Jurkat, Clone E6-1 (cell line): ENCODE measurements around the gene FGGY.
A peak's percentile ranks its signal among the peaks of the same experiment; 100 is the strongest.

Source experiments
- DNase-seq: peaks from one replicate; pipeline ENCODE4 v3.0.0-alpha.2; 2011; ENCODE audit warnings: low read depth, low spot score
- H3K4me3 ChIP-seq: 2 replicates; pipeline ENCODE4 v1.5.1; 2011; ENCODE audit warnings: mild to moderate bottlenecking, low read length, control low read depth, moderate library complexity

The FGGY gene

DNA sequence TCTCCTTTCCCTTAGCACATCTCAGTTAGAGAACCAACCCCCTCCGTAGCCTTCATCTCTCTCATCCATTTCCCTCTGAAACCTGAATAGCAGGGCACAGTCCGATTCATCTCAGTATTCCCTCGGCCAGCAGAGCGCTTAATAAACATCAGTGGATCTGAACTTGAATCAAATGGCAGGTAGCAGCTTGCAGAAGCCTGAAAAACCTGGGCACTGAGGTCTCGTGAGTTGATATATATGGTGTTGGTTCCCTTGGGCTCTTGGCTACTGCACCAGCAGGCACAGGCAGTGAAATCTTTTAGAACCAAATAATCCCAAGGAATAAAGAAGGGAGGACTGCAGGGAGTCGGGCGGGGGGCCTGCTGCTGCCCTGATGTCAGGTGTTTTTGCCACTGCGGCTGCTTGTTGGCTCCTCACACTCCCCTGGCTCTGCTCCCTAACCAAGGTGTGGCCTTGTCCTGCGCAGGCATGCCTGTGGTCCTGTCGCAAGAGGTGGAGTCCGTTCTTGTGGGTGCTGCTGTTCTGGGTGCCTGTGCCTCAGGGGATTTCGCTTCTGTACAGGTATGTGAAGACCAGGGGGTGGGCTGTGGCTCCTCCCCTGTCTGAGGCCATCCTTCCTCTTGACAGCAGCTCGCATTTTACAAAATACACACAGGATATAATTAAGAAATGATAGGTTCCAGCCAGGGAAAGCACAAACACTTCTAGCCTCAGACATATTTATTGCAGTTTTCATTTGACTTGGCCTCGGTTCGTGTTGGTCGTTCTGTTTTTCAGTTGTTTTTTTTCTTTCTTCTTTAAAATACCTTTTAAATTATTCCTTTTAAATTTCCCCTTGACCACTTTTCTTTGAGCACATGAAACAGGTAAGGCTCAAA lies 376.9 kb downstream of the FGGY start:
- no peak overlapping the region for H3K4me3 ChIP-seq
- DNase-seq: no peak

DNA sequence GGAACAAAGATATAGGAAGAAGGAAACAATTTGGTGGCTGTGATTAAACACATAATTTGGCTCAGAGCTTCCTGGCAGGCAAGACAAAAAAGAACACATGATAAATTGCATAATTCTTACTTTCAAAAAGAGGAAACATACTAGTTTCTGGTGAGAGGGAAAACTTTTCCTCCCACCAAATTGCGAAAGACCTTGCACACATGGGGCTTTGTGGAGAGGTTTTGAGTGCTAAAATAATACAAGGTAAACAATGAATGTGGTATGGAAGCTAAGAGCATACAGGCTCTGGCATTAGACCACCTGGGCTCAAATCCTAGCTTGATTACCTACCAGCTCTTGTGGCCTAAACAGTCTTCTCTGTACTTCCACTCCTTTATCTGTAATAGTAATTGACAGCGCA lies 377.7 kb downstream of the FGGY start:
- DNase-seq: no peak
- H3K4me3 ChIP-seq: no peak overlapping the region

GRCh38 chr1:59675936-59676335 lies 379.0 kb downstream of the FGGY start:
- no peak overlapping the region for H3K4me3 ChIP-seq
- no peak for DNase-seq

- no peak for DNase-seq
- H3K4me3 ChIP-seq: no peak overlapping the region
Measured at GRCh38 chr1:59678040-59678439, 381.1 kb downstream of the FGGY start.

- no peak overlapping the region for H3K4me3 ChIP-seq
- DNase-seq: no peak
Measured at GRCh38 chr1:59678493-59679228, 381.8 kb downstream of the FGGY start.

GRCh38 chr1:59680044-59680443 lies 383.1 kb downstream of the FGGY start:
- DNase-seq: no peak
- H3K4me3 ChIP-seq: no peak overlapping the region

DNA sequence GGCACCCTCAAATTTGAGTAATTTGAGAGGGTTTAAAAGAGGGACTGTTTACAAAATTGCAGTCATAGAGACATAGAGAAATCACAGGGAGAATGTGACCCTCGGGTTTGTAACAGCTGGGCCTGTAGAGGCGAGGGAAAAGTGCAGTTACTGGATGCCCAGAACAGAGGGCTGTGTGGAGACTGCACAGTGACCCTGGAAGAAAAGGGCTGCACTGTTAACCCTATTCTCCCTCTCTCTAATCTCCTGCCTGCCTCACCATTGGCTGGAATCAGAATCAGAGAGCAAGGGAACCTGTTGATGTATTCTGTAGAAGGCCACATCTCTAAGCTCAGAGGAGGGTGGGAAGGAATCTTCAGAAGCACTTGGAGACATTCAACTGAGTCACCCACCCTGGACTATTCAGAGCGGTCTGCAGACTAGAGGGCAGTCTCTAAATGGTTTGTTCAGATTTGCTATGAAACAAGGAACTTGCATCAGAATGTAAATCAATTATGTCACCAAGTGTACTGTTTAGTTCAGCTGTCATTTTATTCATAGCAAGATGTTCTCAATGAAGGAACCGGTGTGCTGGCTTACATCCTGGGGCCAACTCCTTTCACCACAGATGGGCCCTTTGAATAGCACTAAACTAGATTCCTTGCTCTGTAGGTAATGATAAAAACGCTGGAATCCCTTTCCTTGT lies 385.6 kb downstream of the FGGY start:
- H3K4me3 ChIP-seq: no peak overlapping the region
- no peak for DNase-seq

GRCh38 chr1:59683197-59683596 lies 386.3 kb downstream of the FGGY start:
- H3K4me3 ChIP-seq: no peak overlapping the region
- DNase-seq: no peak

DNA sequence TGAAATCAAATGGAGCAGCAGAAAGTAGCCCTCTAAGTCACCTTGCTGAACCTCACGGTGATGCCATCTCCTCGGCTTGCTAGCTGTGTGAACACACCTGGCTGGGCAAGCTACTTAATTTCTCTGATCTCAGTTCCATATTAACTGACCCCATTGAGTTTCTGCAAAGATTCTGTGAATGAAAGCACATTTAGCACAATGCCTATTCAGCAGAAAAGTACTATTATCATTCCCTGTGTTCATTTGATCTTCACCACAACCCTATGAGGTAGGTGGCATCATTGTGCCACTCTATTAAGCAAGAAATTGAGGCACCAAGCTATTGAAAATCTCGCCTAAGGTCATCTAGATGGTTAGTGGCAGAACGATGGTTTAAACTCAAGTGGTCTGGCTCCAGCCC lies 387.8 kb downstream of the FGGY start:
- H3K4me3 ChIP-seq: no peak overlapping the region
- no peak for DNase-seq

- H3K4me3 ChIP-seq: no peak overlapping the region
- no peak for DNase-seq
Measured at GRCh38 chr1:59685101-59685500, 388.2 kb downstream of the FGGY start.

DNA sequence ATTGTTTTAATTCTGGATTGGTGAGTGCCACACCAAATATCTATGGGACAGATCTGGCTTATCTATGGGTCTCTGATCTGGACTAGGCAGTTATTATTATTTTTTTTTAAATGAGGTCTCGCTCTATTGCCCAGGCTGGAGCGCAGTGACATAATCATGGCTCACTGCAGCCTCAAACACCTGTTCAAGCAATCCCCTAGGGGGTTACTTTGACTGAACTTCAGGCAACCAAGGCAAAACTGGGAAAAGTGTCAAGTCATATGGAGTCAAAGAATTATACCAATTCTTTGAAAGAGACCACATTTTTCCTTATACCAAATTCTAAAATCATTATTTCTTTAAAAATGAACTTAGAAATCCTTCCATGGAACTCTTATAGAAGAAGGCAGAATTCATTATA lies 388.8 kb downstream of the FGGY start:
- DNase-seq: no peak
- no peak overlapping the region for H3K4me3 ChIP-seq

DNA sequence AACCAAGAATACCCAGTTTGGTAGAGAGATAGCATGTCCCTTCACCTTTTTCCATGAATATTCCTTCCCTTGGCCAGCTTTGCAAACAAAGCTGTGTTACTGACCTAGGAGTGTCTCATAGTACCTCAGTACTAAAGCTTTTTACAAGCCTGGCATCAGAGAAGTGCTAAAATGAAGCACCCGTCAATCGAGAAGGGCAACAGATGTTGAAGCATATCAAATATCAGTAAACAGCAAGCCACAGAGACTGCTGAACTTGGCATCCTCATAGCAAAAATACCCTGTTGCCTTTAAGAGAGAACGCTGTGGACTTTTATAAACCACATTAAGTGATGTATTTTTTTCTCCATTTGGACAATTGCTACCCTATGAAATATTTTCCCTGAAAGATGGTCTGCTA lies 389.3 kb downstream of the FGGY start:
- no peak overlapping the region for H3K4me3 ChIP-seq
- no peak for DNase-seq

DNA sequence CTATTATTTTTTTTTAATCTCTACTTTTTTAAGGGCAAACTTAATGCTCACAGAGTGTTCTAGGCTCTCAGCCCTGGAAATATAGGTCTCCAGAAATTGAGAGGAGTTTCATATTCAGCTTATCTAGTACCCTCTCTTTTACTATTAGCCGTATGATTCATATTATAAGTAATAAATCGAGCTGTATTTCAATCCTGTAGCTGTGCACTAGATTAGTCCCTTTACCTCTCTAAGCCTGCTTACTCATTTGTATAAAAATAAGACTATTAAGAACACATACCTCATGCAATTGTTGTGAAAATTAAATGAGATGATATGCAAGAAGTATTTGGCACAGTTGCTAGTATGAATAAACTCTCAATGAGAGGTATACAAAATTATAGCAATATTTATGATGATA lies 389.7 kb downstream of the FGGY start:
- no peak for DNase-seq
- H3K4me3 ChIP-seq: no peak overlapping the region

- H3K4me3 ChIP-seq: no peak overlapping the region
- DNase-seq: no peak
Measured at GRCh38 chr1:59687081-59687480, 390.2 kb downstream of the FGGY start.

DNA sequence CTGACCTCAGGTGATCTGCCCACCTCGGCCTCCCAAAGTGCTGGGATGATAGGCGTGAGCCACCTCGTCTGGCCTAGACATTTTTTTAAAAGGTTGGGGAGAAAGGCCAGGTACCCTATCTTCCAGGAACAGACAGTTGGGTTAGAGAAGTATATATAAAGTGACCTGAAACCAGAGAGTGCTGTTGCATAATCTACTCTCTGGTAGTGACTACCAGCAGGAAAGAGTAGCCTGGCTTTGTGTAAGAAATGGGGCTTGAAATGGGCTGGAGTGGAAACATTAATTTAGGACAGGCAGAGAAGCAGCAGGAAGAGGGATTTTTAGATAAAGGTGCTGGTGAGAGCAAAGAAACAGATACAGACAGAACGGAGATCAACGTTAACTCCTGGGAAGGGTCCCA lies 392.1 kb downstream of the FGGY start:
- H3K4me3 ChIP-seq: no peak overlapping the region
- DNase-seq: no peak

GRCh38 chr1:59689730-59690129 lies 392.8 kb downstream of the FGGY start:
- no peak overlapping the region for H3K4me3 ChIP-seq
- no peak for DNase-seq

- DNase-seq: no peak
- no peak overlapping the region for H3K4me3 ChIP-seq
Measured at GRCh38 chr1:59690171-59690930, 393.5 kb downstream of the FGGY start.

DNA sequence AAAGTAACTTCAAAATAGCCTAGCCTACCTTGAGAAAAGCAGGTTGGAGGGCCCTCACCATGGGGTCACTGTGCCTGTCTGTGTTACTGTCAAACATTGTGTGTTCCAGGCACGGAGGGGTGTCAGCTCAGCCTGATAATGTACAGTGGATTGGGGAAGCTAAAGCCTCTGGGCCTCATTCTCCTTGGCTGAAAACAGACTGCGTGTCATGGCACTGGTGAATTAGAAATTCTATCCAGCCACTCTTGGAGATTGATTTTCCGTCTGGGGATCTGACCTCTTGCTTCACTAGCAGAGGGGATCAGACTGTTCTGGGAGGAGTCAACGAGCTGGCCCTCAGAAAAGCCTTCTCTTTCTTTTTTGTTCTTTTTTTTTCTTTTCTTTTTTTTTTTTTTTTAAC lies 394.4 kb downstream of the FGGY start:
- DNase-seq: no peak
- H3K4me3 ChIP-seq: no peak overlapping the region

GRCh38 chr1:59692591-59692990 lies 395.7 kb downstream of the FGGY start:
- no peak overlapping the region for H3K4me3 ChIP-seq
- DNase-seq: peak; percentile 11
